PC-3 (cell line): Measurements from ENCODE around the gene MYO3B. TPM values are rescaled to one million over a fixed set of nuclear protein-coding genes. Genes with fewer than 3 reads are reported as not detected.

Experiments used
- ATAC-seq: fragments of 200-7000 bp; cut with Tn5 transposase; 2 replicates; pipeline ENCODE4 v1.9.1; 2020; ENCODE audit warnings: mild to moderate bottlenecking, moderate library complexity
- BruUV-seq: library from RNA; stranded (reverse); fragments of 400-500 nt; replicated peaks from 2 replicates; lab custom pipeline; 2021; lab: Mats Ljungman, UMichigan
- CTCF ChIA-PET: fragments of 300-600 bp; sonication (Branson Sonifier 250); formaldehyde crosslinking; loops from one replicate; lab custom pipeline; 2022; ENCODE audit warnings: antibody characterized with exemption; lab: Charles Lee
- POLR2A ChIA-PET: fragments of 300-600 bp; sonication (Branson Sonifier 250); formaldehyde crosslinking; loops from one replicate; lab custom pipeline; 2022; ENCODE audit warnings: antibody characterized with exemption; ENCODE audit not compliant: unreplicated experiment; lab: Charles Lee
- DNase-seq: peaks from one replicate; pipeline ENCODE4 v3.0.0-alpha.2; 2015
- H2AFZ ChIP-seq: fragments of 300-600 bp; sonication (generic); 2 replicates; pipeline ENCODE4 v1.6.0; 2016; ENCODE audit warnings: antibody characterized with exemption, low read length
- H3F3A ChIP-seq: fragments of 300-600 bp; sonication (generic); one replicate; pipeline ENCODE4 v1.6.0; 2017; ENCODE audit warnings: antibody characterized with exemption, low read length, control low read depth, mild to moderate bottlenecking; ENCODE audit not compliant: unreplicated experiment
- H3K27ac ChIP-seq: fragments of 300-600 bp; sonication (generic); 2 replicates; pipeline ENCODE4 v1.5.1; 2016; ENCODE audit warnings: mild to moderate bottlenecking, low read length
- H3K27me3 ChIP-seq: fragments of 300-600 bp; sonication (generic); 2 replicates; pipeline ENCODE4 v1.6.1; 2016; ENCODE audit warnings: low read length, mixed read lengths
- H3K36me3 ChIP-seq: fragments of 300-600 bp; sonication (generic); 2 replicates; pipeline ENCODE4 v1.6.1; 2016; ENCODE audit warnings: low read depth, mixed run types, low read length, mixed read lengths
- H3K4me1 ChIP-seq: fragments of 300-600 bp; sonication (generic); 2 replicates; pipeline ENCODE4 v1.5.1; 2016; ENCODE audit warnings: low read length; ENCODE audit not compliant: insufficient read depth
- H3K4me2 ChIP-seq: fragments of 300-600 bp; sonication (generic); 2 replicates; pipeline ENCODE4 v1.6.0; 2016; ENCODE audit warnings: low read length
- H3K4me3 ChIP-seq: fragments of 300-600 bp; sonication (generic); 2 replicates; pipeline ENCODE4 v1.5.1; 2016; ENCODE audit warnings: mild to moderate bottlenecking, low read length, mixed read lengths
- H3K79me2 ChIP-seq: fragments of 300-600 bp; sonication (generic); 2 replicates; pipeline ENCODE4 v1.6.1; 2017; ENCODE audit warnings: low read length, mixed read lengths
- H3K9ac ChIP-seq: fragments of 300-600 bp; sonication (generic); 2 replicates; pipeline ENCODE4 v1.6.0; 2016; ENCODE audit warnings: mild to moderate bottlenecking, low read length
- H3K9me2 ChIP-seq: fragments of 300-600 bp; sonication (generic); replicated peaks from 2 replicates; pipeline ENCODE4 v1.6.1; 2016; ENCODE audit warnings: mixed run types, low read length, mixed read lengths
- H3K9me3 ChIP-seq: fragments of 300-600 bp; sonication (generic); 2 replicates; pipeline ENCODE4 v1.6.1; 2016; ENCODE audit warnings: low read length, mixed read lengths
- H4K20me1 ChIP-seq: fragments of 300-600 bp; sonication (generic); 2 replicates; pipeline ENCODE4 v1.6.1; 2016; ENCODE audit warnings: low read length, mixed read lengths
- CTCF ChIP-seq: fragments of 300-600 bp; sonication (generic); conservative IDR thresholded peaks from 2 replicates; pipeline ENCODE4 v1.5.1; 2017; ENCODE audit warnings: antibody characterized with exemption, low read depth, mild to moderate bottlenecking, low read length
- EZH2 ChIP-seq: fragments of 300-600 bp; sonication (generic); IDR thresholded peaks from one replicate; pipeline ENCODE4 v1.6.1; 2017; ENCODE audit warnings: antibody characterized with exemption, mild to moderate bottlenecking, low read length; ENCODE audit not compliant: unreplicated experiment
- EZH2phosphoT487 ChIP-seq: fragments of 300-600 bp; sonication (generic); IDR thresholded peaks from 2 replicates; pipeline ENCODE4 v1.6.1; 2018; ENCODE audit warnings: mild to moderate bottlenecking, antibody characterized with exemption, low read length, borderline replicate concordance
- intact Hi-C: fragments of 100-400 bp; cut with micrococcal nuclease; formaldehyde crosslinking; loops from 2 replicates; pipeline ENCODE4 v1.9.0; 2023
- total RNA-seq: library from RNA; depleted of rRNA; stranded (reverse); fragments of >200 nt; gene quantifications from 2 replicates; pipeline ENCODE4 v1.2.3, GENCODE V29; 2014

The MYO3B gene
- total RNA-seq, 1 experiment from 2014 or later, result 1.1 TPM

- no peak for TF ChIP-seq EZH2phosphoT487
- TF ChIP-seq CTCF, result no peak
- no peak for TF ChIP-seq EZH2
- POLR2A ChIA-PET, result no interaction called here
- CTCF ChIA-PET, result interaction anchor here (0.5 to 0.6 kb wide), 2 partner anchors 13 to 62 kb away, joined by 3 read pairs; no protein-coding TSS in a partner anchor
- DNase-seq (no peak), ATAC-seq (peak; percentile 63)
- Histone ChIP-seq H3K79me2 (no peaks in the 10 kb centered on the region), H3K27ac (peak overlapping the region; percentile 54), H3K27me3 (no peaks in the 10 kb centered on the region), H4K20me1 (no peaks in the 10 kb centered on the region), H3K9me3 (no peaks in the 10 kb centered on the region), H3K9me2 (no peaks in the 10 kb centered on the region), H3K4me2 (peak overlapping the region; percentile 72), H3K4me3 (no peak overlapping the region; the same call in 1 of the 2 replicates), H3K9ac (no peak overlapping the region), H3F3A (no peaks in the 10 kb centered on the region), H3K36me3 (no peaks in the 10 kb centered on the region), H3K4me1 (peaks cover 51% of the 10 kb centered on the region), H2AFZ (0 out of 2 replicates have a peak overlapping the region, but pooled peaks have one; percentile 22)
- intact Hi-C loops, result no loop called here
- BruUV-seq, result no TSS peak
Observed at GRCh38 chr2:170313347-170313991, 135.5 kb downstream of the MYO3B start.

- Histone ChIP-seq H3K27ac (peak overlapping the region; percentile 54), H4K20me1 (no peaks in the 10 kb centered on the region), H3K4me2 (peak overlapping the region; percentile 72), H3K79me2 (no peaks in the 10 kb centered on the region), H3K4me3 (no peak overlapping the region; the same call in 1 of the 2 replicates), H3K36me3 (no peaks in the 10 kb centered on the region), H3K4me1 (peaks cover 51% of the 10 kb centered on the region), H2AFZ (0 out of 2 replicates have a peak overlapping the region, but pooled peaks have one; percentile 22), H3K9ac (peak overlapping the region; percentile 3; the same call in 1 of the 2 replicates), H3F3A (no peaks in the 10 kb centered on the region), H3K9me2 (no peaks in the 10 kb centered on the region), H3K9me3 (no peaks in the 10 kb centered on the region), H3K27me3 (no peaks in the 10 kb centered on the region)
- intact Hi-C loops, result no loop called here
- ATAC-seq (peak; percentile 59), DNase-seq (peak; percentile 36)
- TF ChIP-seq CTCF (no peak), EZH2 (no peak), EZH2phosphoT487 (no peak)
- POLR2A ChIA-PET, result no interaction called here
- no TSS peak for BruUV-seq
- CTCF ChIA-PET, result no interaction called here
Observed at GRCh38 chr2:170313992-170314348, 136.0 kb downstream of the MYO3B start.
